GM23338 (cell line): ENCODE data around the gene METTL6. TPM values are rescaled to one million over a fixed set of nuclear protein-coding genes. Genes with fewer than 3 reads are reported as not detected.

Experiments
- ATAC-seq: fragments of 200-7000 bp; cut with Tn5 transposase; 3 replicates; pipeline ENCODE4 v1.9.1; 2020
- DNase-seq: peaks from one replicate; pipeline ENCODE4 v3.0.0-alpha.2; 2015; ENCODE audit warnings: low spot score
- H2AFZ ChIP-seq: fragments of 200-600 bp; sonication (generic); 2 replicates; pipeline ENCODE4 v1.8.0; 2016; ENCODE audit warnings: antibody characterized with exemption, mild to moderate bottlenecking, moderate library complexity
- H3F3A ChIP-seq: fragments of 200-600 bp; sonication (generic); replicated peaks from 2 replicates; pipeline ENCODE4 v1.8.0; 2017; ENCODE audit warnings: antibody characterized with exemption, mixed run types, low read depth
- H3K27ac ChIP-seq: fragments of 200-600 bp; sonication (generic); 2 replicates; pipeline ENCODE4 v1.6.1; 2016; ENCODE audit warnings: low read depth
- H3K27me3 ChIP-seq: fragments of 200-600 bp; sonication (generic); 2 replicates; pipeline ENCODE4 v1.8.0; 2016; ENCODE audit warnings: mild to moderate bottlenecking, mixed run types, moderate library complexity; ENCODE audit not compliant: insufficient read depth
- H3K36me3 ChIP-seq: fragments of 200-600 bp; sonication (generic); 2 replicates; pipeline ENCODE4 v1.8.0; 2016; ENCODE audit warnings: mild to moderate bottlenecking; ENCODE audit not compliant: insufficient read depth
- H3K4me1 ChIP-seq: fragments of 200-600 bp; sonication (generic); 2 replicates; pipeline ENCODE4 v1.8.0; 2016; ENCODE audit warnings: mild to moderate bottlenecking, moderate library complexity; ENCODE audit not compliant: insufficient read depth
- H3K4me2 ChIP-seq: fragments of 200-600 bp; sonication (generic); 2 replicates; pipeline ENCODE4 v1.7.1; 2017; ENCODE audit warnings: mixed run types
- H3K4me3 ChIP-seq: fragments of 200-600 bp; sonication (generic); 2 replicates; pipeline ENCODE4 v1.6.1; 2016; ENCODE audit warnings: mixed run types
- H3K79me2 ChIP-seq: fragments of 200-600 bp; sonication (generic); replicated peaks from 2 replicates; pipeline ENCODE4 v1.8.0; 2017; ENCODE audit warnings: mild to moderate bottlenecking; ENCODE audit not compliant: insufficient read depth
- H3K9me2 ChIP-seq: fragments of 200-600 bp; sonication (generic); 2 replicates; pipeline ENCODE4 v1.8.0; 2017; ENCODE audit not compliant: insufficient read depth
- H4K20me1 ChIP-seq: fragments of 200-600 bp; sonication (generic); replicated peaks from 2 replicates; pipeline ENCODE4 v1.8.0; 2017; ENCODE audit warnings: mild to moderate bottlenecking; ENCODE audit not compliant: insufficient read depth
- H3K27ac Mint-ChIP-seq: 2 replicates; pipeline ENCODE4 v1.8.0; 2020; ENCODE audit warnings: inconsistent platforms, mild to moderate bottlenecking, moderate library complexity, mixed read lengths
- H3K27me3 Mint-ChIP-seq: 3 replicates; pipeline ENCODE4 v1.8.0; 2022; ENCODE audit warnings: low read depth, mild to moderate bottlenecking, moderate library complexity, mixed read lengths, inconsistent platforms; ENCODE audit not compliant: insufficient read depth, poor library complexity
- H3K36me3 Mint-ChIP-seq: 3 replicates; pipeline ENCODE4 v1.8.0; 2021; ENCODE audit warnings: low read depth, mild to moderate bottlenecking, inconsistent platforms, moderate library complexity, mixed read lengths
- H3K4me1 Mint-ChIP-seq: 3 replicates; pipeline ENCODE4 v1.8.0; 2020; ENCODE audit warnings: mild to moderate bottlenecking, inconsistent platforms, mixed read lengths
- H3K4me3 Mint-ChIP-seq: 3 replicates; pipeline ENCODE4 v1.8.0; 2021; ENCODE audit warnings: moderate library complexity, mild to moderate bottlenecking, inconsistent platforms, mixed read lengths
- H3K9me3 Mint-ChIP-seq: 3 replicates; pipeline ENCODE4 v1.8.0; 2020; ENCODE audit warnings: moderate library complexity, mild to moderate bottlenecking, inconsistent platforms, mixed read lengths
- CTCF ChIP-seq, 2 experiments: fragments of 200-600 bp in 1 of 2; sonication (generic) in 1 of 2; conservative IDR thresholded peaks; 2 replicates each; pipeline versions ENCODE4 v1.5.1 to v1.6.1; 2016 to 2017; ENCODE audit warnings: antibody characterized with exemption in 2 of 2, low read depth in 2 of 2, mild to moderate bottlenecking in 2 of 2, moderate library complexity in 1 of 2
- ETS1 ChIP-seq: IDR thresholded peaks from 2 replicates; pipeline ENCODE4 v1.6.1; 2016; ENCODE audit warnings: antibody characterized with exemption
- JUNB ChIP-seq: IDR thresholded peaks from one replicate; pipeline ENCODE4 v1.6.1; 2016; ENCODE audit warnings: antibody characterized with exemption; ENCODE audit not compliant: unreplicated experiment
- POLR2AphosphoS5 ChIP-seq: IDR thresholded peaks from 2 replicates; pipeline ENCODE4 v1.6.1; 2016; ENCODE audit warnings: antibody characterized with exemption, low read depth
- ZNF114 ChIP-seq: fragments of 250-450 bp; sonication (Bioruptor Pico); IDR thresholded peaks from 2 replicates; pipeline ENCODE4 v1.5.0; 2020; ENCODE audit warnings: mild to moderate bottlenecking, moderate library complexity
- polyA plus RNA-seq: library from polyadenylated mRNA; unstranded; fragments of >200 nt; fragmentation: Nextera tagmentation; extraction: Ambion mirVana; gene quantifications from 2 replicates; pipeline ENCODE4 v1.2.1, GENCODE V29; 2016
- total RNA-seq: library from RNA; depleted of rRNA; stranded (reverse); fragments of >200 nt; shearing (Covaris generic); gene quantifications from 2 replicates; pipeline ENCODE4 v1.2.3, GENCODE V29; 2014
- TF ChIP-seq, protein P1 (sequence below): IDR thresholded peaks from one replicate; pipeline ENCODE4 v1.6.1; 2018; ENCODE audit warnings: antibody characterized with exemption; ENCODE audit not compliant: unreplicated experiment
- TF ChIP-seq, protein P2 (sequence below): fragments of 250-450 bp; sonication (Bioruptor Pico); IDR thresholded peaks from 2 replicates; pipeline ENCODE4 v1.5.0; 2020; ENCODE audit warnings: mild to moderate bottlenecking, moderate library complexity

METTL6 gene
- total and polyA plus RNA-seq, 2 experiments from 2014 or later, result 15.1 to 17.8 TPM

DNA sequence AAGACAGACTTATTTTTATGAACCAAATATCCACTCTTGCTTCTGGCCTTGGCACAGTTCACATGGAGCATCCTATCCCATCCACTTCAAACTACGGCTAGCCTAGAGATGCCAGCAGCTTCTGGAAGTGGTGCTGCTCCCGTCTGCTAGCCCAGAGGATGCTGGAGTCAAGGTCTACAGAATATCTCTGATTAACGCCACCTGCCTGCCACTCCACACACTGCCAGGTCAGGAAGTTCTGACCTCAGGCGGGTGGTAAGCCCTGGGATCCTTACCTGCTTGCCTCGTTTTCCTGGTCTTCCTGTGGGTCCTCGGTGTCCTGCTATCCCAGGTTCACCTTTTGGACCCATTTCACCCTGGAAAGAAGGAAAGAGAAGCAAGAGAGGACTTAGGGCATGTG lies 42.9 kb upstream of the METTL6 start:
- H3K27ac ChIP-seq, result no peak overlapping the region
- H3K4me1 ChIP-seq, result no peaks in the 10 kb centered on the region
- H3K4me3 Mint-ChIP-seq, result no peak overlapping the region
- H3F3A ChIP-seq, result no peaks in the 10 kb centered on the region
- H3K36me3 Mint-ChIP-seq, result no peaks in the 10 kb centered on the region
- H3K79me2 ChIP-seq, result no peaks in the 10 kb centered on the region
- no peak overlapping the region for H3K27ac Mint-ChIP-seq
- H3K36me3 ChIP-seq, result no peaks in the 10 kb centered on the region
- TF ChIP-seq, protein P1, sequence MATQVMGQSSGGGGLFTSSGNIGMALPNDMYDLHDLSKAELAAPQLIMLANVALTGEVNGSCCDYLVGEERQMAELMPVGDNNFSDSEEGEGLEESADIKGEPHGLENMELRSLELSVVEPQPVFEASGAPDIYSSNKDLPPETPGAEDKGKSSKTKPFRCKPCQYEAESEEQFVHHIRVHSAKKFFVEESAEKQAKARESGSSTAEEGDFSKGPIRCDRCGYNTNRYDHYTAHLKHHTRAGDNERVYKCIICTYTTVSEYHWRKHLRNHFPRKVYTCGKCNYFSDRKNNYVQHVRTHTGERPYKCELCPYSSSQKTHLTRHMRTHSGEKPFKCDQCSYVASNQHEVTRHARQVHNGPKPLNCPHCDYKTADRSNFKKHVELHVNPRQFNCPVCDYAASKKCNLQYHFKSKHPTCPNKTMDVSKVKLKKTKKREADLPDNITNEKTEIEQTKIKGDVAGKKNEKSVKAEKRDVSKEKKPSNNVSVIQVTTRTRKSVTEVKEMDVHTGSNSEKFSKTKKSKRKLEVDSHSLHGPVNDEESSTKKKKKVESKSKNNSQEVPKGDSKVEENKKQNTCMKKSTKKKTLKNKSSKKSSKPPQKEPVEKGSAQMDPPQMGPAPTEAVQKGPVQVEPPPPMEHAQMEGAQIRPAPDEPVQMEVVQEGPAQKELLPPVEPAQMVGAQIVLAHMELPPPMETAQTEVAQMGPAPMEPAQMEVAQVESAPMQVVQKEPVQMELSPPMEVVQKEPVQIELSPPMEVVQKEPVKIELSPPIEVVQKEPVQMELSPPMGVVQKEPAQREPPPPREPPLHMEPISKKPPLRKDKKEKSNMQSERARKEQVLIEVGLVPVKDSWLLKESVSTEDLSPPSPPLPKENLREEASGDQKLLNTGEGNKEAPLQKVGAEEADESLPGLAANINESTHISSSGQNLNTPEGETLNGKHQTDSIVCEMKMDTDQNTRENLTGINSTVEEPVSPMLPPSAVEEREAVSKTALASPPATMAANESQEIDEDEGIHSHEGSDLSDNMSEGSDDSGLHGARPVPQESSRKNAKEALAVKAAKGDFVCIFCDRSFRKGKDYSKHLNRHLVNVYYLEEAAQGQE, result no peak
- TF ChIP-seq ETS1 (no peak), CTCF (conservative IDR thresholded peaks at IDR 0.05; ENCODE audit: low read depth in 2 of 2) (peak; percentile 55 to 74)
- ATAC-seq (peak; percentile 98), DNase-seq (peak; percentile 74)
- H3K27me3 Mint-ChIP-seq, result no peaks in the 10 kb centered on the region
- no peaks in the 10 kb centered on the region for H3K9me2 ChIP-seq
- H3K4me1 Mint-ChIP-seq, result 0 out of 3 replicates have a peak, but pooled peaks cover 5% of the 10 kb centered on the region
- no peaks in the 10 kb centered on the region for H4K20me1 ChIP-seq
- no peak overlapping the region for H3K4me3 ChIP-seq
- no peak overlapping the region for H3K4me2 ChIP-seq
- 0 out of 2 replicates have a peak overlapping the region, but pooled peaks have one; percentile 24 for H2AFZ ChIP-seq
- no peaks in the 10 kb centered on the region for H3K9me3 Mint-ChIP-seq
- H3K27me3 ChIP-seq, result no peaks in the 10 kb centered on the region

GRCh38 chr3:15467227-15468181 lies 40.2 kb upstream of the METTL6 start:
- no peaks in the 10 kb centered on the region for H3F3A ChIP-seq
- H3K27me3 ChIP-seq, result no peaks in the 10 kb centered on the region
- ATAC-seq (no peak), DNase-seq (no peak)
- Mint-ChIP-seq H3K4me1 (no peaks in the 10 kb centered on the region), H3K27me3 (peaks cover 3% of the 10 kb centered on the region), H3K27ac (no peak overlapping the region), H3K9me3 (no peaks in the 10 kb centered on the region), H3K4me3 (no peak overlapping the region), H3K36me3 (no peaks in the 10 kb centered on the region)
- H2AFZ ChIP-seq, result no peak overlapping the region
- no peak overlapping the region for H3K4me2 ChIP-seq
- no peaks in the 10 kb centered on the region for H3K4me1 ChIP-seq
- no peaks in the 10 kb centered on the region for H4K20me1 ChIP-seq
- no peak overlapping the region for H3K4me3 ChIP-seq
- no peaks in the 10 kb centered on the region for H3K79me2 ChIP-seq
- no peaks in the 10 kb centered on the region for H3K36me3 ChIP-seq
- no peak overlapping the region for H3K27ac ChIP-seq
- no peaks in the 10 kb centered on the region for H3K9me2 ChIP-seq
- no peak for TF ChIP-seq POLR2AphosphoS5
- TF ChIP-seq, protein P2, sequence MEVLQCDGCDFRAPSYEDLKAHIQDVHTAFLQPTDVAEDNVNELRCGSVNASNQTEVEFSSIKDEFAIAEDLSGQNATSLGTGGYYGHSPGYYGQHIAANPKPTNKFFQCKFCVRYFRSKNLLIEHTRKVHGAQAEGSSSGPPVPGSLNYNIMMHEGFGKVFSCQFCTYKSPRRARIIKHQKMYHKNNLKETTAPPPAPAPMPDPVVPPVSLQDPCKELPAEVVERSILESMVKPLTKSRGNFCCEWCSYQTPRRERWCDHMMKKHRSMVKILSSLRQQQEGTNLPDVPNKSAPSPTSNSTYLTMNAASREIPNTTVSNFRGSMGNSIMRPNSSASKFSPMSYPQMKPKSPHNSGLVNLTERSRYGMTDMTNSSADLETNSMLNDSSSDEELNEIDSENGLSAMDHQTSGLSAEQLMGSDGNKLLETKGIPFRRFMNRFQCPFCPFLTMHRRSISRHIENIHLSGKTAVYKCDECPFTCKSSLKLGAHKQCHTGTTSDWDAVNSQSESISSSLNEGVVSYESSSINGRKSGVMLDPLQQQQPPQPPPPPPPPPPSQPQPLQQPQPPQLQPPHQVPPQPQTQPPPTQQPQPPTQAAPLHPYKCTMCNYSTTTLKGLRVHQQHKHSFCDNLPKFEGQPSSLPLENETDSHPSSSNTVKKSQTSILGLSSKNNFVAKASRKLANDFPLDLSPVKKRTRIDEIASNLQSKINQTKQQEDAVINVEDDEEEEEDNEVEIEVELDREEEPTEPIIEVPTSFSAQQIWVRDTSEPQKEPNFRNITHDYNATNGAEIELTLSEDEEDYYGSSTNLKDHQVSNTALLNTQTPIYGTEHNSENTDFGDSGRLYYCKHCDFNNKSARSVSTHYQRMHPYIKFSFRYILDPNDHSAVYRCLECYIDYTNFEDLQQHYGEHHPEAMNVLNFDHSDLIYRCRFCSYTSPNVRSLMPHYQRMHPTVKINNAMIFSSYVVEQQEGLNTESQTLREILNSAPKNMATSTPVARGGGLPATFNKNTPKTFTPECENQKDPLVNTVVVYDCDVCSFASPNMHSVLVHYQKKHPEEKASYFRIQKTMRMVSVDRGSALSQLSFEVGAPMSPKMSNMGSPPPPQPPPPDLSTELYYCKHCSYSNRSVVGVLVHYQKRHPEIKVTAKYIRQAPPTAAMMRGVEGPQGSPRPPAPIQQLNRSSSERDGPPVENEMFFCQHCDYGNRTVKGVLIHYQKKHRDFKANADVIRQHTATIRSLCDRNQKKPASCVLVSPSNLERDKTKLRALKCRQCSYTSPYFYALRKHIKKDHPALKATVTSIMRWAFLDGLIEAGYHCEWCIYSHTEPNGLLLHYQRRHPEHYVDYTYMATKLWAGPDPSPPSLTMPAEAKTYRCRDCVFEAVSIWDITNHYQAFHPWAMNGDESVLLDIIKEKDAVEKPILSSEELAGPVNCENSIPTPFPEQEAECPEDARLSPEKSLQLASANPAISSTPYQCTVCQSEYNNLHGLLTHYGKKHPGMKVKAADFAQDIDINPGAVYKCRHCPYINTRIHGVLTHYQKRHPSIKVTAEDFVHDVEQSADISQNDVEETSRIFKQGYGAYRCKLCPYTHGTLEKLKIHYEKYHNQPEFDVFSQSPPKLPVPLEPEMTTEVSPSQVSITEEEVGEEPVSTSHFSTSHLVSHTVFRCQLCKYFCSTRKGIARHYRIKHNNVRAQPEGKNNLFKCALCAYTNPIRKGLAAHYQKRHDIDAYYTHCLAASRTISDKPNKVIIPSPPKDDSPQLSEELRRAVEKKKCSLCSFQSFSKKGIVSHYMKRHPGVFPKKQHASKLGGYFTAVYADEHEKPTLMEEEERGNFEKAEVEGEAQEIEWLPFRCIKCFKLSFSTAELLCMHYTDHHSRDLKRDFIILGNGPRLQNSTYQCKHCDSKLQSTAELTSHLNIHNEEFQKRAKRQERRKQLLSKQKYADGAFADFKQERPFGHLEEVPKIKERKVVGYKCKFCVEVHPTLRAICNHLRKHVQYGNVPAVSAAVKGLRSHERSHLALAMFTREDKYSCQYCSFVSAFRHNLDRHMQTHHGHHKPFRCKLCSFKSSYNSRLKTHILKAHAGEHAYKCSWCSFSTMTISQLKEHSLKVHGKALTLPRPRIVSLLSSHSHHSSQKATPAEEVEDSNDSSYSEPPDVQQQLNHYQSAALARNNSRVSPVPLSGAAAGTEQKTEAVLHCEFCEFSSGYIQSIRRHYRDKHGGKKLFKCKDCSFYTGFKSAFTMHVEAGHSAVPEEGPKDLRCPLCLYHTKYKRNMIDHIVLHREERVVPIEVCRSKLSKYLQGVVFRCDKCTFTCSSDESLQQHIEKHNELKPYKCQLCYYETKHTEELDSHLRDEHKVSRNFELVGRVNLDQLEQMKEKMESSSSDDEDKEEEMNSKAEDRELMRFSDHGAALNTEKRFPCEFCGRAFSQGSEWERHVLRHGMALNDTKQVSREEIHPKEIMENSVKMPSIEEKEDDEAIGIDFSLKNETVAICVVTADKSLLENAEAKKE, result no peak
- no peak for TF ChIP-seq ZNF114 (CRISPR knock-in tag)
- TF ChIP-seq JUNB, result no peak
